Trophoblast cell (in vitro differentiated cells and primary cell): ENCODE results near the gene COX7A2.
A peak's percentile ranks its signal among the peaks of the same experiment; 100 is the strongest.

Experiments used
- DNase-seq, 2 donors: peaks; one replicate each; pipeline ENCODE4 v3.0.0-alpha.2; 2016
- H2AFZ ChIP-seq: 2 replicates; pipeline ENCODE4 v1.6.1; 2013; ENCODE audit warnings: low read length, moderate library complexity, mild to moderate bottlenecking; ENCODE audit not compliant: insufficient read depth, poor library complexity
- H2AK5ac ChIP-seq: 2 replicates; pipeline ENCODE4 v1.6.1; 2013; ENCODE audit warnings: mild to moderate bottlenecking, low read length
- H2BK120ac ChIP-seq: 2 replicates; pipeline ENCODE4 v1.6.1; 2013; ENCODE audit warnings: low read length, mild to moderate bottlenecking, moderate library complexity; ENCODE audit not compliant: insufficient read depth, poor library complexity
- H2BK12ac ChIP-seq: 2 replicates; pipeline ENCODE4 v1.6.1; 2013; ENCODE audit warnings: mild to moderate bottlenecking, low read length, moderate library complexity
- H2BK5ac ChIP-seq: 2 replicates; pipeline ENCODE4 v1.6.1; 2013; ENCODE audit warnings: low read length, low read depth, moderate library complexity, mild to moderate bottlenecking; ENCODE audit not compliant: poor library complexity
- H3K14ac ChIP-seq: 2 replicates; pipeline ENCODE4 v1.6.1; 2013; ENCODE audit warnings: mild to moderate bottlenecking, low read length
- H3K18ac ChIP-seq: 2 replicates; pipeline ENCODE4 v1.6.1; 2013; ENCODE audit warnings: mild to moderate bottlenecking, low read length
- H3K23ac ChIP-seq: 2 replicates; pipeline ENCODE4 v1.6.1; 2013; ENCODE audit warnings: low read length
- H3K27ac ChIP-seq: 2 replicates; pipeline ENCODE4 v1.5.1; 2013; ENCODE audit warnings: low read depth, mild to moderate bottlenecking, inconsistent platforms, low read length, moderate library complexity
- H3K27me3 ChIP-seq: 2 replicates; pipeline ENCODE4 v1.6.1; 2013; ENCODE audit warnings: inconsistent platforms, mild to moderate bottlenecking, low read length, moderate library complexity; ENCODE audit not compliant: insufficient read depth
- H3K36me3 ChIP-seq, 2 experiments: 1 replicate in 1 of 2; 2 replicates in 1 of 2; pipeline ENCODE4 v1.6.1; 2013; ENCODE audit warnings: low read length in 2 of 2, mild to moderate bottlenecking in 2 of 2, moderate library complexity in 1 of 2; ENCODE audit not compliant: insufficient read depth in 2 of 2, control insufficient read depth in 1 of 2
- H3K4ac ChIP-seq: 2 replicates; pipeline ENCODE4 v1.6.1; 2013; ENCODE audit warnings: low read depth, mild to moderate bottlenecking, low read length, moderate library complexity
- H3K4me1 ChIP-seq, 2 experiments: 1 replicate in 1 of 2; 2 replicates in 1 of 2; pipeline ENCODE4 v1.6.1; 2013; ENCODE audit warnings: low read length in 2 of 2, mild to moderate bottlenecking in 2 of 2, moderate library complexity in 1 of 2; ENCODE audit not compliant: insufficient read depth in 2 of 2, control insufficient read depth in 1 of 2
- H3K4me2 ChIP-seq: 2 replicates; pipeline ENCODE4 v1.6.1; 2013; ENCODE audit warnings: inconsistent platforms, mild to moderate bottlenecking, low read length, moderate library complexity
- H3K4me3 ChIP-seq: 2 replicates; pipeline ENCODE4 v1.5.1; 2013; ENCODE audit warnings: mild to moderate bottlenecking, low read depth, low read length, inconsistent platforms
- H3K79me1 ChIP-seq: one replicate; pipeline ENCODE4 v1.6.1; 2013; ENCODE audit warnings: low read length
- H3K79me2 ChIP-seq: 2 replicates; pipeline ENCODE4 v1.6.1; 2013; ENCODE audit warnings: low read length, mild to moderate bottlenecking; ENCODE audit not compliant: control insufficient read depth, insufficient read depth, poor library complexity
- H3K9ac ChIP-seq: 2 replicates; pipeline ENCODE4 v1.6.1; 2013; ENCODE audit warnings: mild to moderate bottlenecking, low read length
- H3K9me3 ChIP-seq: 2 replicates; pipeline ENCODE4 v1.6.1; 2013; ENCODE audit warnings: low read depth, mild to moderate bottlenecking, control low read depth, inconsistent platforms, low read length; ENCODE audit not compliant: insufficient read depth
- H4K12ac ChIP-seq: 2 replicates; pipeline ENCODE4 v1.6.1; 2013; ENCODE audit warnings: low read depth, mild to moderate bottlenecking, low read length, moderate library complexity
- H4K8ac ChIP-seq: 2 replicates; pipeline ENCODE4 v1.6.1; 2013; ENCODE audit warnings: low read depth, mild to moderate bottlenecking, low read length, moderate library complexity
- H4K91ac ChIP-seq: one replicate; pipeline ENCODE4 v1.6.1; 2013; ENCODE audit warnings: low read depth, mild to moderate bottlenecking, low read length, moderate library complexity
- WGBS: extraction: QIAGEN DNeasy Blood & Tissue Kit; methylation state at CpG from one replicate; pipeline ENCODE4 v1.1.7; 2013; ENCODE audit warnings: missing lambda C conversion rate; ENCODE audit not compliant: insufficient read length, insufficient coverage; ENCODE audit errors: extremely low coverage; 5-methylcytosine and 5-hydroxymethylcytosine counted together

The COX7A2 gene

DNA sequence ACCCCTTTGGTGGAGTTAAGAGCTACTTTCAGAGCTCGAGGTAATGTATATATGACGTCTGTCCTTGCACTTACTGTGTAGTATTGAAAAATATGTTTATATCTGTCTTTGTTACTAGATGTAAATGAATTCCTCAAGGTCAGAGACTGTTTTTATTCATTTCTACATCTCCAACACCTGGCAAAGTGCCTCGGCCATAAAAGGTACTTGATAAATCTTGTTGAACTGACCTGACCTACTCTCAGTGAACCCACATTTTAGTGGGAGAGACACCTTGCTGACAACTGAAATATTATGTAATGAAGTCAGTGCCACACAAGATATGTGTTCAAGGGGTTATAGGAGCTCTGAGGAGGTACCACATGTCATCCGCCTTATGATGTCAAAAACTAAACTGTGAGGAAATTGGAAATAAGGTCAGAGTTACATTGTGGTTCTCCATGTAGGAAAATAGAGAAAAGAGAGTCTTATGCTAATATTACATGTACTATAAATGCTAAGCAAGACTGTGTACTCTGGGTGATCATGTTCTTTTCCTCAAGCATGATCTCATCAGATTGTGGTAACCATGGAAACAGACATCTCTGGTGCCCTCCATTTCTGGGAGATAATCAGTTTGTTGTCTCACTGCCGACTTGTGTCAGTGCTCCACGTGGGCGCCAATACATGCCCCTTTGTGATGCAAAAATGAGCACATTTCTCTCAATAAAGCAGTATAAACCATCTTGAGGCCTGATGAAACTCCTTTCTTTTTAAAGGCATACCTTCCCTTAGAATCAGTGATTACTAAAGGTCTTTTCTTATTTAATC is 46.7 kb upstream of the COX7A2 start:
- Histone ChIP-seq H3K79me1 (peaks cover 8% of the 10 kb centered on the region), H3K4me1 (peaks cover 4 to 14% of the 10 kb centered on the region in 2 experiments), H2BK12ac (no peak overlapping the region), H2AK5ac (no peak overlapping the region), H3K4me2 (peak overlapping the region; percentile 35), H3K14ac (no peak overlapping the region), H3K9ac (no peak overlapping the region), H3K4ac (no peak overlapping the region), H3K4me3 (no peak overlapping the region), H2AFZ (no peak overlapping the region), H4K12ac (no peak overlapping the region), H3K27ac (peak overlapping the region; percentile 21), H3K27me3 (no peaks in the 10 kb centered on the region), H3K79me2 (peaks cover 1% of the 10 kb centered on the region), H3K23ac (no peak overlapping the region), H4K91ac (no peak overlapping the region), H2BK120ac (no peak overlapping the region), H4K8ac (no peak overlapping the region), H3K36me3 (no peaks in the 10 kb centered on the region), H3K9me3 (no peaks in the 10 kb centered on the region), H3K18ac (no peak overlapping the region), H2BK5ac (no peak overlapping the region)
- no CpG with 5 or more reads among the region's 7 CpGs for WGBS
- no peak for DNase-seq

DNA sequence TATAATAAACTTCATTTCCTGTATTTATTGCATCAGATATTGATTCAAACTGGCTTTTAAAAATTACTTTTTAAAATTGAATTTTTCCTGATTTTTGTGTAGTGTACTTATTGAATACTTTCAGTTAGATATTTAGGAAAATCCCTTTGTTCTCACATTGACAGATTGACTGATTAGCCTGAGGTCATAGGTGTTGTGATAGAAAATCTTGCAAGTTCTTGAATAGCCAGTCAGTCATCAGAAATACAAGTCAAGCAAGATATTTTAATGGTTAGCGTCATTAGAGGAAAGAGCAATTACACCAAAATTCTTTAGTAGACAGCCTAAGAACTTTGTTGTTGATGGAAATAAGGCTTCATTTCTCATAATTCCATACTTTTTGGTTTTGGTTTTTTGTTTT is 44.4 kb upstream of the COX7A2 start:
- no peak overlapping the region for H3K23ac ChIP-seq
- no peak overlapping the region for H2AFZ ChIP-seq
- no peak overlapping the region for H3K4ac ChIP-seq
- no peaks in the 10 kb centered on the region for H3K27me3 ChIP-seq
- no peak overlapping the region for H3K9ac ChIP-seq
- H4K8ac ChIP-seq = peak overlapping the region; percentile 77
- peaks cover 4 to 14% of the 10 kb centered on the region in 2 experiments for H3K4me1 ChIP-seq
- peak overlapping the region; percentile 93 for H4K91ac ChIP-seq
- peaks cover 8% of the 10 kb centered on the region for H3K79me2 ChIP-seq
- no peak overlapping the region for H2AK5ac ChIP-seq
- H3K4me3 ChIP-seq = no peak overlapping the region
- H3K27ac ChIP-seq = no peak overlapping the region
- H4K12ac ChIP-seq = no peak overlapping the region
- H3K4me2 ChIP-seq = no peak overlapping the region
- no peaks in the 10 kb centered on the region for H3K36me3 ChIP-seq
- H2BK120ac ChIP-seq = peak overlapping the region; percentile 91
- H3K14ac ChIP-seq = peak overlapping the region; percentile 82
- peak overlapping the region; percentile 93 for H2BK12ac ChIP-seq
- H3K9me3 ChIP-seq = no peaks in the 10 kb centered on the region
- peak; percentile 54 to 95 for DNase-seq
- peak overlapping the region; percentile 91 for H2BK5ac ChIP-seq
- no CpG with 5 or more reads among the region's 1 CpG for WGBS
- H3K18ac ChIP-seq = no peak overlapping the region
- H3K79me1 ChIP-seq = peaks cover 14% of the 10 kb centered on the region

DNA sequence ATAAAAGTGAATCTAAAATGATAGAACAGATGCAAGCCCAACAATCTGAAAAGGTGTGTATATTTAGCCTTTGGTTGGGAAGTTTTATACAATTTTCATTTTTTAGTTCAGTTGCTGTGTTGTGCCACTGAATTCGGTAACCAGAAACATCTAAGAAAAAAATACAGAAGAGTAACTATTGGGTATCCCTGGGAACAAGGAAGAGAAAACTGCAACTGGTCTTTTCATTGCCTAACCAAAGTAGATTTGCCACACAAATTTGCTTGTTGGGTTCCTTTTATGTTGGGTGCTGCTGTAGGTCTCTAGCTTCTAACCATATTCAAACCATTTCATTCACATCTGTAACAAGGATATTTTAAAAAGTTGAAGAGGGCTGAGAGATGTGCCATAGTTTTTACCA is 43.8 kb upstream of the COX7A2 start:
- Histone ChIP-seq H3K36me3 (no peaks in the 10 kb centered on the region), H3K79me2 (peaks cover 10% of the 10 kb centered on the region), H3K4ac (no peak overlapping the region), H3K4me1 (peaks cover 4 to 14% of the 10 kb centered on the region in 2 experiments), H3K27me3 (no peaks in the 10 kb centered on the region), H3K18ac (no peak overlapping the region), H3K9ac (no peak overlapping the region), H2BK12ac (no peak overlapping the region), H2AFZ (no peak overlapping the region), H3K4me2 (no peak overlapping the region), H4K91ac (no peak overlapping the region), H4K8ac (no peak overlapping the region), H2AK5ac (no peak overlapping the region), H3K14ac (no peak overlapping the region), H3K4me3 (no peak overlapping the region), H2BK120ac (no peak overlapping the region), H2BK5ac (no peak overlapping the region), H3K27ac (no peak overlapping the region), H4K12ac (no peak overlapping the region), H3K23ac (no peak overlapping the region), H3K79me1 (peaks cover 14% of the 10 kb centered on the region), H3K9me3 (no peaks in the 10 kb centered on the region)
- no CpG with 5 or more reads among the region's 1 CpG for WGBS
- no peak for DNase-seq

DNA sequence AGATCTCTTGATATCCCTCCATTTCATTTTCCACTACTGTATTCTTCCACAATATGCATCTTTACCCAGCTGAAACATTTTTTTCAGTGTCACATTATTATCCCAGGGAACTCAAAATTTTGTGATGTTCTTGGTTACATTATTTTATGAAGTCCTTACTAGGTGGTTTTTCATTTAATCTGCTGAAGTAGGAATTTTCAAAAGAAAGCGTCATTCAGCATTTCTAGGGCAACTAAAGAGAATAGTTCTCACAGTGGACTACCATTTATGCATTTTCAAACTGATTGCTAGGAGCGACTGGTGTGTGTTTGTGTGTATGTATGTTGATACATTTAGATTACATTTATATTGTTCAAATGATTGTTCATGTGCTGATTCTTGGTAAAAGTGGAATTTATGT is 43.4 kb upstream of the COX7A2 start:
- H3K23ac ChIP-seq = no peak overlapping the region
- no peak overlapping the region for H3K4me2 ChIP-seq
- no peak overlapping the region for H2BK5ac ChIP-seq
- H2AK5ac ChIP-seq = no peak overlapping the region
- H2AFZ ChIP-seq = no peak overlapping the region
- no peaks in the 10 kb centered on the region for H3K9me3 ChIP-seq
- no peak for DNase-seq
- H3K4me3 ChIP-seq = no peak overlapping the region
- H3K9ac ChIP-seq = no peak overlapping the region
- H3K4me1 ChIP-seq = peaks cover 4 to 14% of the 10 kb centered on the region in 2 experiments
- peaks cover 10% of the 10 kb centered on the region for H3K79me2 ChIP-seq
- H4K91ac ChIP-seq = no peak overlapping the region
- H3K14ac ChIP-seq = no peak overlapping the region
- H3K27me3 ChIP-seq = no peaks in the 10 kb centered on the region
- H3K4ac ChIP-seq = no peak overlapping the region
- H4K12ac ChIP-seq = no peak overlapping the region
- no peak overlapping the region for H2BK12ac ChIP-seq
- no peak overlapping the region for H3K18ac ChIP-seq
- no peaks in the 10 kb centered on the region for H3K36me3 ChIP-seq
- no peak overlapping the region for H3K27ac ChIP-seq
- peaks cover 14% of the 10 kb centered on the region for H3K79me1 ChIP-seq
- no CpG with 5 or more reads among the region's 2 CpGs for WGBS
- no peak overlapping the region for H2BK120ac ChIP-seq
- no peak overlapping the region for H4K8ac ChIP-seq
